GM21717 (cell line): Measurements from ENCODE around the gene SOBP.

Experiments used
- ATAC-seq: cut with Tn5 transposase; IDR thresholded peaks from one replicate; pipeline ENCODE4 v1.9.1; 2021; ENCODE audit warnings: mild to moderate bottlenecking, moderate library complexity; ENCODE audit not compliant: unreplicated experiment

The SOBP gene

GRCh38 chr6:107653861-107654394, 164.0 kb downstream of the SOBP start:
- no peak for ATAC-seq

GRCh38 chr6:107654764-107655163, 164.8 kb downstream of the SOBP start:
- ATAC-seq, result no peak

DNA sequence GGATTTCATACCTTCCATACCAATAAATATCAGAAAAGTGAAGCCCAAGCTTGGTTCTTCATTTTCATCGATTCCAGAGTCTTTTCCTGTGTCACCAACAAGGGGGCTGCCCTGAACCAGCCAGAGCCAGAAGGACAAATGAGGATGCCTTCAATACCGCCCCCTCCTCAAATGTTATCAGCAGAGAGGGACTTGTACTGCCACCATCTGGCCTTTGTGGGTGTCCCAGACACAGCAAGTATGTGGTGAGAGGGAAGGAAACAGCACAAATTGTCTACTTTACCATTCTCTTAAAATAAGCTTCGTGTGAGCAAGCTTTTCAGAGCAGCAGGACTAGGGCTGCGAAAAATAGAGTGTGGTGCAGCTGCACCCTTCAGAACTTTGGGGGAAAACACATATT, 165.3 kb downstream of the SOBP start:
- ATAC-seq, result no peak

- no peak for ATAC-seq
These were observed 165.9 kb downstream of the SOBP start for GRCh38 chr6:107655864-107656263.

GRCh38 chr6:107656401-107656800, 166.5 kb downstream of the SOBP start:
- no peak for ATAC-seq

GRCh38 chr6:107656883-107657282, 167.0 kb downstream of the SOBP start:
- no peak for ATAC-seq

DNA sequence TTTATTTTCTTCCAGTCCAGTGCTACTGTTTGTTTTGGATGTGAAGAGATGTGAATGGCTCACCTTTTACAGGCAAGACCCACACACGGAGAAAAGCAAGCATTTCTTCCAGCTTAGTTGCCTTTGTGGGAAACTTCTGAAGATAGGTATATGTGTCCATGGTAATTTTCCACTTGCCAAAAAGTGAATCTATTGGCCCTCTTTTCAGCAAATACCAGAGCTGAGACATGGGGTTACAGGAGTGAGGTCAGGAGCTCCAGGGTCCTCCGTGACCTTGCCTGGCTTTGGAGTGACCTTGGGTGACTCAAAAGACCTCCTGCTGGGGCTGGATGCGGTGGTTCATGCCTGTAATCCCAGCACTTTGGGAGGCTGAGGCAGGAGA, 167.4 kb downstream of the SOBP start:
- no peak for ATAC-seq

DNA sequence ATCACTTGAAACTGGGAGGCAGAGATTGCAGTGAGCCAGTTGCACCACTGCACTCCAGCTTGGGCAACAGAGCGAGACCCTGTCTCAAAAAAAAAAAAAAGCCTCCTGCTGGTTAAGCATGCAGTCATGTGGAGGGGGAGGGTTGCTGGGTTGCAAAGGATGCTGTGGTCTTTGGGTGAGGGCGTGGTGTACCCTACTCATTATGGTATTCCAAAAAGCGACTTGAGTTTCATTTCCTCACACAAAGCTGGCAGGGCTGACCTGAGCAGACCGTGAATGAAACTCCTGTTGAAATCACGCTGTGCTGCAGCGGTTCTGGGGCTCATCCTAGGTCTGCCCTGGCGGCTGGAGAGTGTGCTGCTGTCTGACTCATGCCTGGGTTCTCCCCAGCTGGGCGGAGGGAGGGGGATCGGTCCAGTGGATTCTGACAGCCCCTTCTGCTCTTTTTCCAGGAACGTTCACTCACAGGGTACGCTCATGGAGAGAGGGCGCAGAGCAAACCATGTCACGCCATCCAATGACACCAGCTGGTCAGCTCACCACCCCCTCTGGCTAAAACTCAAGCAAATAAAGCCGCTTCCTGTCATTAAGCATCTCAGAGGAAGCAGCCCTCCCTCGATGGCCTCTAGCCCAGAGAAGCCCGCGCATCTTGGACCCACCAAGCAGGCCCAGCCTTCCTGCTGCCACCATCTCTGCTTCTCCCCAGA, 168.0 kb downstream of the SOBP start:
- ATAC-seq, result peak; percentile 91

GRCh38 chr6:107658920-107659865, 169.3 kb downstream of the SOBP start:
- ATAC-seq, result no peak

- ATAC-seq, result no peak
These were observed 170.9 kb downstream of the SOBP start for GRCh38 chr6:107660839-107661238.

- ATAC-seq, result no peak
These were observed 171.4 kb downstream of the SOBP start for GRCh38 chr6:107661291-107661690.

GRCh38 chr6:107662333-107662732, 172.4 kb downstream of the SOBP start:
- ATAC-seq, result no peak

DNA sequence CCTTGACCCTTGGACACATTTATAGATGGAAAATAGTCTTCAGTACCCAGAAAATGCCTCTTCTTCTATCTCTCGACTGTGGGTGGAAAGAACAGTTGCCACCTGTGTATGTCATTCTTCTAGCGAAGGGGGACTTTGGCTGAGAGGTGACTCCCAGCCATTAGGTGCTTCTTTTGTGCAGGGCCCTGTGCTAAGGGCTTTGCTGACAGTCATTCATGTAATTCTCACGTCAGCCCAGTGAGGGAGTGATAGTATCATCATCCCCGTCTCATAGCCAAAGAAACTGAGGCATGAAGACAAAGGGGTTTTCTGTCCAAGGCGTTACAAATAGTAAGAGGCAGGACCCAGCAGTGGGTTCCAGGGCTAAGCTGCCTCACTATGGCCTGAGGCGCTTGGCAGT, 173.4 kb downstream of the SOBP start:
- ATAC-seq, result no peak

DNA sequence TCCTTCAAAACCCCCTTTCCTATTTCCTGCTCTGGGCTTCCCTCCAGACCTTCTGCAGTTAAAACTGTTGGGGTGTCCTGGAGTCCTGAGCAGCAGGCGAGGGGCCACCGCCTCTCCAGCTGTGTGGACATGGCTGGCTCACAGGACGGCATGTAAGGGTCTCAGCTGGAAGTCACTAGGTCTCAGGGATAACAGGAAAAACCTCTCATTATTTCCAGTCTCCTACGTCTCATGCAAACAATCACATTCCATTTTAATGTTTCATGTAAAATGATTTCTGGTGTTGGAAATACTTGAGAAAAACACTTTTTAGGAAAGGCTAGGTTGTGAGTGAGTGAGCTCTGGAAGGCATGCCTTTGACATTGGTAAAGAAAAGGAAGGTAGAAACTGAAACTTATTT, 175.5 kb downstream of the SOBP start:
- no peak for ATAC-seq

- ATAC-seq, result no peak
These were observed 176.4 kb downstream of the SOBP start for GRCh38 chr6:107666084-107666980.

DNA sequence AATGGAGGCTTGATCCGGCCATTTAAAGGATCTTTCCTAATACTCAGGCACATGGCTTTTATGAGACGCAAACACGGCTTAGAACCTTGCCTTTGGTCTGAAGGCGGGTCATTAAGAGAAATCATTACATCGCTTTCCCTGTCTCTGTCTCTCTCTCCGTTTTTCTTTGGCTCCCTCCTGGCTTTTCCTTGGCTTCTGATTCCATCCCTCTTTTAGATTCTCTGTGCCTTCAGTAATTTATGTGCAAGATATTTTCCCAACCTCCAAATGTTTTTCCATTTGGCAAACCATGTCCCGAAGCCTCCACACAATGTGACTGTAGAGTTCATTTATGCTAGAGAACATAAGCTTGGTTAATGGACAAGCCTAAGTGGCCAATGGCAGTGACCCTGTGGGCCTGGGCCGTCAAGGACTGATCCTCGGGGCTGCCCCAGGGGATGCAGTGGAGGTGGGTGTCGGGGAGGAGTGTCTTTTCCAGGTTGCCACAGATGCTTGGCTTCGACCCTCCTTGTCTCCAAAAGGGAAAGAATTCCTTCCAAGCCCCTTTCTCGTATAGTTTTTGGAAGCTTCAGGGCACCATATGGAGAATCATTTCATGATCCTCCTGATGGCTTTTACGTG, 177.2 kb downstream of the SOBP start:
- no peak for ATAC-seq

DNA sequence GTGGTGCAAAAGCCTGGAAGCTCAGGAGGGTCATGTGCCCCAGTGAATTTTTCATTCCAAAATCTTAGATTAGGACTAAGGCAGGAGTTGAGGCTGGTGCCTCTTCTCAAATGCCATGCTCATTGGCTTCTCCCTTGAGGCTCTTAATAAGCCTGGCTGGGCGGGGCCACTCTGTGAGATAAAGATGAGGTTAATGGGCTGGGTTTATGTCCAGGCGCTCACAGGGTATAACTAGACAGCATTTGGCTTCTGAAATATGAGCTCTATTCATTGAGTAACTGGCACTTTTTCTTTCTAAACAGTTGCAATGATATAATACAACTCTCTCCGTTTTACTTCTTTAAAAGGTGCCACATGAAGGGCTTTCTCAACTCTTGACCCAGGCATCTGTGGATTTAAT, 177.9 kb downstream of the SOBP start:
- no peak for ATAC-seq

- peak; percentile 78 for ATAC-seq
These were observed 179.0 kb downstream of the SOBP start for GRCh38 chr6:107668743-107669474.

DNA sequence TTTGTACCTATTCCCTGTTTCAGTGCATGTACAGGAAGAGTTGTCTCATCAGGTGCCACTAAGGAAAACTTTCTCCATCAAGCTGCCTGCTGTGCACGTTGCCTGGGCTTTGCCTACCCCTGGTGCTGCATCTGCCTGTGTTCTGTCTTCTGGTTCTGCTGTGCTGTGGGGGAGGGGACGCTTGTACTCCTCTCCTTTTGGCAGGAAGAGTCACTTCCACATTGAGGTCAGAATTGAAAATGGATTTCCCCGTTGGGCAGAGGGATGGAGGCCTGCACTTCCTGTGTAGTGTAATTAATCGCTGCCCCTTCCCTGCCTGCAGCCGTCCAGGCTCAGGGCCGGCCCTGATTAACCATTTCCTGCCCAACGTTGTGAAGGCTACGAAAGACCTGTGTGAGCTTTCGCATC, 180.9 kb downstream of the SOBP start:
- ATAC-seq, result peak; percentile 41

GRCh38 chr6:107673076-107673494, 183.2 kb downstream of the SOBP start:
- no peak for ATAC-seq
